Measurements from ENCODE around the gene GSTT2B.

GRCh38 chr22:23910496-23911190, 50.4 kb downstream of the GSTT2B start:
- TF ChIP-seq POLR2AphosphoS5 (IDR thresholded peaks at IDR 0.05) (no peak), CTCF (IDR thresholded peaks at IDR 0.05) (no peak), POLR2A (IDR thresholded peaks at IDR 0.05) (no peak)
